Body of pancreas (tissue), 4 donors: ENCODE results near the gene RAD51B. TPM values are rescaled to one million over a fixed set of nuclear protein-coding genes. Genes with fewer than 3 reads are reported as not detected.

ENCODE experiments used
- ATAC-seq: fragments of 150-250 bp; one replicate; pipeline ENCODE4 v1.9.1; 2016
- DNase-seq, 4 donors: peaks; one replicate each; pipeline ENCODE4 v3.0.0-alpha.2; 2019
- H3K27ac ChIP-seq, 4 donors: fragments of 200-600 bp; sonication (generic); 1 replicate in 3 of 4; 2 replicates in 1 of 4; pipeline versions ENCODE4 v1.5.1 to v1.6.1; 2016 to 2019; ENCODE audit warnings: mild to moderate bottlenecking in 1 of 4, mixed read lengths in 1 of 4, moderate library complexity in 1 of 4
- H3K27me3 ChIP-seq, 2 donors: fragments of 200-600 bp; sonication (generic); one replicate each; pipeline ENCODE4 v1.6.0; 2016; ENCODE audit warnings: mild to moderate bottlenecking in 1 of 2
- H3K36me3 ChIP-seq, 2 donors: fragments of 200-600 bp; sonication (generic); replicated peaks in 1 of 2; 2 replicates each; pipeline ENCODE4 v1.5.1; 2016; ENCODE audit warnings: low read depth in 2 of 2; ENCODE audit not compliant: insufficient read depth in 1 of 2
- H3K4me1 ChIP-seq: fragments of 200-600 bp; sonication (generic); one replicate; pipeline ENCODE4 v1.6.0; 2016
- H3K4me3 ChIP-seq, 2 donors: fragments of 200-600 bp; sonication (generic); 1 replicate in 1 of 2; 2 replicates in 1 of 2; pipeline ENCODE4 v1.5.1; 2016 to 2019
- H3K9me3 ChIP-seq, 3 donors: fragments of 200-600 bp; sonication (generic); 1 replicate in 2 of 3; 2 replicates in 1 of 3; pipeline ENCODE4 v1.5.1; 2016
- POLR2A ChIP-seq, 3 donors: fragments of 450-650 bp; IDR thresholded peaks; one replicate each; pipeline ENCODE4 v1.6.1; 2016; ENCODE audit warnings: antibody characterized with exemption in 3 of 3, mild to moderate bottlenecking in 2 of 3
- WGBS, 2 donors: methylation state at CpG; one replicate each; pipeline ENCODE4 v1.1.5; 2017; 5-methylcytosine and 5-hydroxymethylcytosine counted together
- intact Hi-C: fragments of 100-400 bp; cut with DNase I; formaldehyde crosslinking; loops from one replicate; pipeline ENCODE4 v1.15.1; 2023
- total RNA-seq, 2 donors: library from RNA; depleted of rRNA; stranded (reverse); fragments of >200 nt; gene quantifications; one replicate each; pipeline ENCODE4 v1.1.0, GENCODE V29; 2016
- TF ChIP-seq, protein P1 (sequence below), 7 experiments: fragments of 450-650 bp in 4 of 7; fragments of 200-600 bp in 3 of 7; sonication (generic) in 3 of 7; IDR thresholded peaks; one replicate each; pipeline ENCODE4 v1.5.1; 2016 to 2019; ENCODE audit warnings: antibody characterized with exemption in 7 of 7

RAD51B gene
- total RNA-seq, 2 donors from 2014 or later: 12.2 to 29.6 TPM

DNA sequence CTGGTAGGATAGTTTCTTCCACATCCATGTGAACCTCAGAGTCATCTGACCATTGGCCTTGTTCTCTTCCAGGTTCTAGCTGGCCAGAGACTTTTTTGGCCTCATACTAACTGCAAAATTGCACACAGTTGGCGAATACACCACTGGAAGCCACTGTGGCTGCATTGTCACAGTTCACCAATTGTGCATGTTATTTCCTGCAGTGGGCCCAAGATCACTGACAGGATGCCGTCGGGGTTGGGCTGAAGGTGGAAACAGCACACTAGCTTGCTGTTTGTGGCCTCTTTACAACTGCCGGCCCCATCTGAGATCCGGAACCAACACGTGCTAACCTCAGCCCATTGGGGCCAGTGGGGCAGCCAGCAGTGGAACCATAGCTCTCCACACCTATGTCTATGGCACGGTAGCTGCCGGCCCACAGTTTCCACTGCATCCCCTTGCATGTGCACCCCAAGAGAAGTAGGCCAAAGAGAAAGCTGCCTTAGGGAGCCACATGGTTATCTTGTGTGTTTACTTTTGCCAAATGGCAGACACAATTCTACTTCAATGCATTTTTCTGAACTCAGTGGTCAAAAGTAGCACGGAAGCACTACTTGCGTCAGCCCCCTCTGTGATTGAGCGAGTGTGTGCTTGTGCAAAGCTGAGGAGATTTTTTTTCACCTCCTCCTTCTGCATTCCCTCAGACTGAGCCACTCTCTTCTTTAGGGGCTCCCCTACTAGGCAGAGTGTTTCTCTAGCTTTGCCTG lies 464.0 kb downstream of the RAD51B start:
- H3K36me3 ChIP-seq: no peaks in the 10 kb centered on the region
- peaks cover 8% of the 10 kb centered on the region for H3K4me1 ChIP-seq
- TF ChIP-seq, protein P1, sequence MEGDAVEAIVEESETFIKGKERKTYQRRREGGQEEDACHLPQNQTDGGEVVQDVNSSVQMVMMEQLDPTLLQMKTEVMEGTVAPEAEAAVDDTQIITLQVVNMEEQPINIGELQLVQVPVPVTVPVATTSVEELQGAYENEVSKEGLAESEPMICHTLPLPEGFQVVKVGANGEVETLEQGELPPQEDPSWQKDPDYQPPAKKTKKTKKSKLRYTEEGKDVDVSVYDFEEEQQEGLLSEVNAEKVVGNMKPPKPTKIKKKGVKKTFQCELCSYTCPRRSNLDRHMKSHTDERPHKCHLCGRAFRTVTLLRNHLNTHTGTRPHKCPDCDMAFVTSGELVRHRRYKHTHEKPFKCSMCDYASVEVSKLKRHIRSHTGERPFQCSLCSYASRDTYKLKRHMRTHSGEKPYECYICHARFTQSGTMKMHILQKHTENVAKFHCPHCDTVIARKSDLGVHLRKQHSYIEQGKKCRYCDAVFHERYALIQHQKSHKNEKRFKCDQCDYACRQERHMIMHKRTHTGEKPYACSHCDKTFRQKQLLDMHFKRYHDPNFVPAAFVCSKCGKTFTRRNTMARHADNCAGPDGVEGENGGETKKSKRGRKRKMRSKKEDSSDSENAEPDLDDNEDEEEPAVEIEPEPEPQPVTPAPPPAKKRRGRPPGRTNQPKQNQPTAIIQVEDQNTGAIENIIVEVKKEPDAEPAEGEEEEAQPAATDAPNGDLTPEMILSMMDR (IDR thresholded peaks at IDR 0.05): no peak
- no peak for TF ChIP-seq POLR2A (IDR thresholded peaks at IDR 0.05)
- WGBS, 2 donors: 88% methylated on average over 11 of the region's 11 CpGs
- DNase-seq (peak in 2 of 4 donors; percentile 15 to 16), ATAC-seq (no peak)
- intact Hi-C loops: no loop called here
- no peak overlapping the region for H3K27ac ChIP-seq
- H3K4me3 ChIP-seq: no peak overlapping the region
- H3K9me3 ChIP-seq: no peaks in the 10 kb centered on the region
- no peaks in the 10 kb centered on the region for H3K27me3 ChIP-seq

DNA sequence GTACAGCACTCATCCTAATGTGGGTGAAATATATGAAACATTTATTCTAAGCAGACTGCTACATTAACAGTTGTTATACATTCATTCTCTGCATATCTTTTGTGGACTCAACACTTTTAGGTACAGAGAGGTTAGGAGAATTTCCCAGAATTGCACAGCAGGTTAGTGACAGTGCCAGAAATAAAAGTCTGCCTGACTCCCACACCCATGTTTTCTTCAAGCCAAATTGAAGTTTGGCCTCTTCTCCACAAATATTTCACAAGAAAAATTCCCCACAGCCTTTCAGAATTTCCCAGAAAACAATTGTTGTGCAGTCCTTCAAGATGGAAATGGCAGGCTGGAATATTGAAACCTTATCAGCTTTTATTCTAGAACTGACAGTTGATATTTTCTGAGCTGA lies 464.8 kb downstream of the RAD51B start:
- ATAC-seq: no peak
- Histone ChIP-seq H3K4me3 (no peak overlapping the region), H3K27me3 (no peaks in the 10 kb centered on the region), H3K9me3 (no peaks in the 10 kb centered on the region), H3K4me1 (peaks cover under 1% of the 10 kb centered on the region), H3K36me3 (no peaks in the 10 kb centered on the region), H3K27ac (no peak overlapping the region)
- no peak for DNase-seq
- TF ChIP-seq POLR2A (IDR thresholded peaks at IDR 0.05): no peak
- TF ChIP-seq, protein P1 (IDR thresholded peaks at IDR 0.05): no peak
- intact Hi-C loops: no loop called here

DNA sequence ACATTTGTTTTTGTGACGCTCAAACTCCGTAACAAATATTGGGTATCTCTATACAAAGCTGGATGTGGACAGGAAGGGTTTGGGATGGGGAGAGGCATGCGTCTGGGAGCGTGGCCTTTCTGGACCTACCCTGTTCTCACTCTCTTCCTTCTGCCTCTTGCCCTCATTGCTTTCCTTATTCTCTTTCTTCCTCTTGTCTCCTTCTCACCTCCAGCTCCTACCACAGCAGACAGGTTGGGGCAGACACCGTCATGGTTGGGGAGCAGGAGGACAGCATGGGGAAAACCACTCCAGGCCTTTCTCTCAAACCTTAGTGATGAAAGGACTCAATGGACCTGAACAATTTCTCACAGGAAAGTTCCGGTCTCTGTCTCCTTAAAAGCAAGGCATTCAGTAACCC lies 465.3 kb downstream of the RAD51B start:
- Histone ChIP-seq H3K36me3 (no peaks in the 10 kb centered on the region), H3K9me3 (no peaks in the 10 kb centered on the region), H3K4me3 (no peak overlapping the region), H3K27me3 (no peaks in the 10 kb centered on the region), H3K4me1 (no peaks in the 10 kb centered on the region), H3K27ac (no peak overlapping the region)
- DNase-seq: no peak
- intact Hi-C loops: no loop called here
- 91 to 95% methylated on average over 6 of the region's 6 CpGs for WGBS, 2 donors
- no peak for TF ChIP-seq POLR2A (IDR thresholded peaks at IDR 0.05)
- TF ChIP-seq, protein P1 (IDR thresholded peaks at IDR 0.05): no peak
- ATAC-seq: no peak

DNA sequence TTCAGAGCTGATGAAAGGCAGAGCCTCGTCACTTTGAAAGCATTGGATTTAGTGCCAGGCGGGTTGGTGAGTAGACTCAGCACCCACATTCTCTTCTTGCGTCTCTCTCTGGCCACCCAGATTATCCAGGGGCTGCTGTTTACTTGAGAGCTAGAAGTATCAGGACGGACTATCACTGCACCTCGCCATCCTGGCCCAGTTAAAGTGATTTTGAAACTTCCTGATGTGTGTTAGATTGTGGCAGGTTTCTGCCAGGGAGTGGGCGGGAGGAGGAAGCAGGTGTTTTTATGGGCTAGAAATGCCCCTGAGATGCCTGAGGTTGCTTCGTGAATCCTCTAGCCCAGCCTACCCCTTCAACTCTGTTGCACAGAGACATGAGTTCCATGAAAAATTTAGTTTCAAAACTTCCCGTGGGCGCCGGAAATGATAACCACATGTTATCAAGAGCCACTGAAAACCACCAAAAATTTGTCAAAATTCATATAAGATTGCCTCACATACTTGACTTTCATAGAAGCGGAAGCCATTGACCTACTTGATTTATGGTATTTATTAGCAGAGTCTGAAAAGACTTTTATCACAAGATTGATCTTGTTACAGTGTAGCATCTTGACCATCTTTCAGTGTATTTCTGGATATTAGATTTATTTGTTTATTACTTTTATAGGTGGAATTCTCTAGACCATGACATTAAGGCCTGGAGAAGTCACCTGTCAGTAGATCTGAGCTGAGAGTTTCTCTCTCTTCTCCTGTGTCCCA lies 466.0 kb downstream of the RAD51B start:
- intact Hi-C loops: no loop called here

More for the DNA sequence above, 466.0 kb downstream of the RAD51B start:
- Histone ChIP-seq H3K27me3 (no peaks in the 10 kb centered on the region), H3K4me3 (no peak overlapping the region), H3K27ac (no peak overlapping the region), H3K4me1 (no peaks in the 10 kb centered on the region), H3K9me3 (no peaks in the 10 kb centered on the region), H3K36me3 (no peaks in the 10 kb centered on the region)
- no peak for TF ChIP-seq POLR2A (IDR thresholded peaks at IDR 0.05)
- TF ChIP-seq, protein P1 (IDR thresholded peaks at IDR 0.05): no peak
- WGBS, 2 donors: 71 to 85% methylated on average over 11 of the region's 11 CpGs
- peak in 1 of 4 donors; percentile 9 for DNase-seq
- no peak for ATAC-seq
